ENCODE measurements around the gene LSS.
"Not testable (repeated sequence)": the region's sequence is repeated elsewhere in the genome, so short reads cannot be mapped to it uniquely, and the experiment has no call there.

LSS gene

GRCh38 chr21:46245213-46245915, 16.8 kb upstream of the LSS start:
- no peak for DNase-seq

- DNase-seq = no peak
These were observed 16.0 kb upstream of the LSS start for GRCh38 chr21:46244602-46245001.

GRCh38 chr21:46243960-46244361, 15.4 kb upstream of the LSS start:
- no peak for DNase-seq

GRCh38 chr21:46243325-46243724, 14.8 kb upstream of the LSS start:
- DNase-seq = no peak

GRCh38 chr21:46241577-46241976, 13.0 kb upstream of the LSS start:
- DNase-seq = not testable (repeated sequence)

GRCh38 chr21:46239817-46240325, 11.3 kb upstream of the LSS start:
- no peak for DNase-seq

- DNase-seq = no peak
These were observed 8.9 kb upstream of the LSS start for GRCh38 chr21:46237474-46237873.

GRCh38 chr21:46234436-46234950, 5.9 kb upstream of the LSS start:
- DNase-seq = peak; percentile 54

- no peak for DNase-seq
These were observed 1.3 kb upstream of the LSS start for GRCh38 chr21:46229923-46230260.

GRCh38 chr21:46229133-46229922, 754 bp upstream of the LSS start:
- no peak for DNase-seq

GRCh38 chr21:46227811-46228344, 696 bp downstream of the LSS start:
- DNase-seq = peak; percentile 64

GRCh38 chr21:46226920-46227599, 1.5 kb downstream of the LSS start:
- peak; percentile 60 for DNase-seq

- no peak for DNase-seq
These were observed 2.4 kb downstream of the LSS start for GRCh38 chr21:46226146-46226545.

- not testable (repeated sequence) for DNase-seq
These were observed 4.9 kb downstream of the LSS start for GRCh38 chr21:46223661-46224060.

GRCh38 chr21:46223217-46223616, 5.4 kb downstream of the LSS start:
- DNase-seq = no peak

- DNase-seq = no peak
These were observed 6.0 kb downstream of the LSS start for GRCh38 chr21:46222436-46223116.

GRCh38 chr21:46221664-46222435, 6.7 kb downstream of the LSS start:
- no peak for DNase-seq

GRCh38 chr21:46220847-46221246, 7.7 kb downstream of the LSS start:
- DNase-seq = no peak

GRCh38 chr21:46220275-46220810, 8.2 kb downstream of the LSS start:
- no peak for DNase-seq

- DNase-seq = no peak
These were observed 8.9 kb downstream of the LSS start for GRCh38 chr21:46219591-46220239.

All from activated effector memory CD4-positive, alpha-beta T cell treated with anti-CD3 and anti-CD28 coated beads, Interleukin-2, amount 50 U/mL, for 16 hours (primary cell).